ENCODE measurements around the gene SGCE.

The SGCE gene

DNA sequence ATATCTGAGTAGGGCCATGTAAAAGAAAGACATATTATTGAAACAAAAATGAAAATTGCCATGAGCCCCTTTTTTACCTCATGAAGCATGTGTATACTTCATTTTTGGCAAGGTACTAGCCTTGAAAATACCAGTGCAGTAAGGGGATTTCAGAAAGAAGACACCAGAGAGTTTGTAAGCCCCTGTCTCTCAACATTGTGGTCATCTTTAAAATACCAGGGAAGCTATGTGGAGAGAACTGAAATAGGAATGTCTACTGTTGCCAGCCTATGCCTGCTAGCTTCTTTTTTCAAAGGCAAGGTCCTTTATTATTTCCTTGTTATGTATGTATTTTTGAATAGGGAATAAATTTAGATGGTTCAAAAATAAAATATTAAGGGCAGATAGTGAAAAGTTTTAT, 88.5 kb downstream of the SGCE start:
- DNase-seq (ENCODE audit: low spot score): no peak

DNA sequence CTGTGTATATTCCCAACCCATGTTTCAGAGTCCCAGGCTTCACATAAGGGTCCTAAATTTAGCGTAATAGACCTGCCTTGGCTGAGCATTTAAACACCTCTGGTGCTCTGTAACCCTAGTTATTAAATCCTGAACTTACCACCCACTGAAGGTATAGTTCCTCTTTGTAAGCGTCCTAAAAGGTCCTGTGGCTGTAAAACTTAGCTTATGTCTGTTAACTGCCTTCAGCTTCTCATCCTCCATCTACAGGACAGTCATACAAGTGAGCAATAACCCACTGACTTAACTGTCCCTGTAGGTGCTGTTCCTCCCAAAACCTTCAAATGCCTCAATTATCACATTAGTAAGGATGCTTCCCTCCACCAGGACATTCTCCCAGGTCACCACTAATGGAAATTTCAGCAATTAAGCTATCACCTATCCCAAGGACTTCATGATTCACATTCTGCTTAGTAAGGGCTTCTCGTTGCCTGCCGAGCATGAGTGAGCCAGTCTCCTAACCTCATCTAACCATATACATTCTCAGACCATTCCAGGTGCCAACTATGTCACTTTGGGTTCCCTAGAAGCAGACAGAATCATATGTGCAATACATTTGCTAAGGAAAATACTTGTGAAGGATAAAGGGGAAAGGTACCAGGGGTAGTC, 90.6 kb downstream of the SGCE start:
- DNase-seq (ENCODE audit: low spot score): no peak

GRCh38 chr7:94562525-94562924, 93.4 kb downstream of the SGCE start:
- DNase-seq (ENCODE audit: low spot score): no peak

GRCh38 chr7:94561841-94562514, 94.0 kb downstream of the SGCE start:
- DNase-seq (ENCODE audit: low spot score): no peak

- DNase-seq (ENCODE audit: low spot score): no peak
Measured at GRCh38 chr7:94559972-94560371, 96.0 kb downstream of the SGCE start.

DNA sequence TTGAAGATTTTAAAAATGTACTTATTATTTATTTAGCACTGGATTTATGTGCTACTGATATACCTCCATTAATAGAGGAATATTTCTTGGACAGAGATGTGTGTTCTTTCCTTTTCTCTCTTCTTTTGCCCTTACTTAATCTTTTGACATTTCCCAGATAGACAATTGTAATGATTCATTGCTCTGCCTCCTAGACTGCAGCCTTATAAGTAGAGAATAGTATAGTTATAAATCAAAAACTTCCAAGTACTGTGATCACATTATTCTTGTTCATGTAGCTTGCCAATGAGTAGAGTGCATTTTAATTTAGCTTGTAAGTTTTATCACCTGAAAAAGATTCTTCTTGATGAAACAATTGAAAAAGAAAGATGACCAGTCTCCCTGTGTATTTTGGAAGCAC, 98.7 kb downstream of the SGCE start:
- DNase-seq (ENCODE audit: low spot score): no peak

DNA sequence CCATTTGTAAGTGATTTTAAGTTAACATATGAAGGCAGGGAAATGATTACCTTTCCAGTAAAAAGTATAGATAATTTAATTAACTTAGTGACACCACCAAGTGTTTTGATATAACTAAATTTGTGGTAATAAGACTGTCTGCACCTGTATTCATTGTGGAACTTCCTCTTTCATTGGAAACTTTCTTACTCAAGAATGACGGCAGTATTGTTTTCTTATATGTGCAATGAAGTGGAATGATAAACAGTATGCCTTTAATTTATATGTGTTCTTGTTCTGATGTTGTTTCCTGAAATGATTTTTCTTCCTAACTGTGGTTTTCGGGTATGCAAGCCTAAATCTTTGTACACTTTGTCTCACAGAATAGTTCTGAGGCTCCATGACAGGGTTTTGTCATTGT, 99.9 kb downstream of the SGCE start:
- DNase-seq (ENCODE audit: low spot score): no peak

- DNase-seq (ENCODE audit: low spot score): no peak
Measured at GRCh38 chr7:94547126-94547525, 108.8 kb downstream of the SGCE start.

GRCh38 chr7:94540428-94540827, 115.5 kb downstream of the SGCE start:
- DNase-seq (ENCODE audit: low spot score): no peak

All from SW480 (cell line).